HepG2 (cell line): ENCODE measurements around the gene NXPH4. TPM values are rescaled to one million over a fixed set of nuclear protein-coding genes. Genes with fewer than 3 reads are reported as not detected.

Source experiments
- E2F5 ChIP-seq: sonication (generic); formaldehyde crosslinking; conservative IDR thresholded peaks from 2 replicates; pipeline ENCODE4 v1.4.0; 2020; ENCODE audit warnings: missing genetic modification reagents
- EZH2 ChIP-seq: conservative IDR thresholded peaks from 2 replicates; pipeline ENCODE4 v1.6.1; 2012; ENCODE audit warnings: mild to moderate bottlenecking, low read depth, low read length, moderate library complexity
- FUBP1 ChIP-seq: sonication (generic); formaldehyde crosslinking; IDR thresholded peaks from 2 replicates; pipeline ENCODE4 v1.5.1; 2020; ENCODE audit warnings: missing genetic modification reagents, mild to moderate bottlenecking, borderline replicate concordance
- GLI4 ChIP-seq: sonication (generic); formaldehyde crosslinking; IDR thresholded peaks from 2 replicates; pipeline ENCODE4 v1.5.1; 2020; ENCODE audit warnings: missing genetic modification reagents, mild to moderate bottlenecking, moderate library complexity, borderline replicate concordance
- HINFP ChIP-seq: sonication (generic); formaldehyde crosslinking; IDR thresholded peaks from 2 replicates; pipeline ENCODE4 v1.4.0; 2020; ENCODE audit warnings: low read depth, mild to moderate bottlenecking, missing genetic modification reagents
- HNRNPL ChIP-seq: fragments of 200-400 bp; formaldehyde crosslinking; IDR thresholded peaks from 2 replicates; pipeline ENCODE4 v1.6.1; 2017; ENCODE audit warnings: mild to moderate bottlenecking, low read depth, low read length
- JUND ChIP-seq: sonication (generic); formaldehyde crosslinking; IDR thresholded peaks from 2 replicates; pipeline ENCODE4 v1.8.0; 2022; ENCODE audit warnings: mild to moderate bottlenecking, missing genetic modification reagents
- PRDM15 ChIP-seq: sonication (generic); formaldehyde crosslinking; IDR thresholded peaks from 2 replicates; pipeline ENCODE4 v1.4.0; 2020; ENCODE audit warnings: missing genetic modification reagents
- RFX3 ChIP-seq: IDR thresholded peaks from 2 replicates; pipeline ENCODE4 v1.6.1; 2016; ENCODE audit warnings: missing biosample characterization, missing genetic modification reagents
- SETDB1 ChIP-seq: sonication (generic); formaldehyde crosslinking; IDR thresholded peaks from 2 replicates; pipeline ENCODE4 v1.5.1; 2020; ENCODE audit warnings: missing genetic modification reagents, mild to moderate bottlenecking, borderline replicate concordance
- STAG1 ChIP-seq: sonication (generic); formaldehyde crosslinking; IDR thresholded peaks from 2 replicates; pipeline ENCODE4 v1.4.0; 2020; ENCODE audit warnings: missing genetic modification reagents
- TFDP1 ChIP-seq: IDR thresholded peaks from 2 replicates; pipeline ENCODE4 v1.6.1; 2016; ENCODE audit warnings: missing compliant biosample characterization, missing genetic modification reagents, borderline replicate concordance
- ZFP91 ChIP-seq: sonication (generic); formaldehyde crosslinking; IDR thresholded peaks from 2 replicates; pipeline ENCODE4 v1.9.0; 2022; ENCODE audit warnings: missing genetic modification reagents, mild to moderate bottlenecking, borderline replicate concordance
- ZNF496 ChIP-seq: sonication (generic); formaldehyde crosslinking; IDR thresholded peaks from 2 replicates; pipeline ENCODE4 v1.8.1; 2023; ENCODE audit warnings: mild to moderate bottlenecking, moderate library complexity, missing genetic modification reagents; ENCODE audit not compliant: insufficient replicate concordance
- ZNF547 ChIP-seq: sonication (generic); formaldehyde crosslinking; IDR thresholded peaks from 2 replicates; pipeline ENCODE4 v1.5.1; 2020; ENCODE audit warnings: mild to moderate bottlenecking, missing genetic modification reagents
- ZNF614 ChIP-seq: IDR thresholded peaks from 2 replicates; pipeline ENCODE4 v1.6.1; 2018; ENCODE audit warnings: missing biosample characterization, missing genetic modification reagents, inconsistent platforms, borderline replicate concordance
- ZNF761 ChIP-seq: sonication (generic); formaldehyde crosslinking; conservative IDR thresholded peaks from 2 replicates; pipeline ENCODE4 v1.4.0; 2020; ENCODE audit warnings: mild to moderate bottlenecking, missing genetic modification reagents
- polyA plus RNA-seq, 8 experiments: library from polyadenylated mRNA; depleted of rRNA in 3 of 8; stranded (reverse) in 7 of 8; unstranded in 1 of 8; fragments of >200 nt; fragmentation: Illumina TruSeq in 4 of 8; extraction: Trizol in 4 of 8; gene quantifications; 2 replicates each; pipeline versions ENCODE4 v1.2.1 to v1.2.3, GENCODE V29; 2011 to 2016; ENCODE audit warnings: low read depth in 4 of 8, missing spikeins in 1 of 8, mixed read lengths in 1 of 8; ENCODE audit not compliant: insufficient read depth in 1 of 8
- total RNA-seq, 5 experiments: library from RNA; depleted of rRNA; stranded (reverse); fragments of >200 nt; fragmentation: Illumina TruSeq; extraction: Trizol; gene quantifications; 2 replicates each; pipeline ENCODE4 v1.2.3, GENCODE V29; 2016; ENCODE audit warnings: low read depth in 1 of 5

NXPH4 gene
- total and polyA plus RNA-seq, 2 of the 13 experiments (the other 11 are each of a cell fraction or from before 2014, with no cell fraction given) = 0.13 TPM; not detected in 1

GRCh38 chr12:57229634-57230380, 13.2 kb downstream of the NXPH4 start, which contains the start of gene SHMT2 (continued):
- TF ChIP-seq PRDM15 (CRISPR knock-in tag) = 0 out of 2 replicates have a peak, but pooled peaks have one; percentile 39
- TF ChIP-seq RFX3 (CRISPR knock-in tag) = no peak
- TF ChIP-seq TFDP1 (CRISPR knock-in tag) = peak; percentile 63; the same call in 1 of the 2 replicates
- TF ChIP-seq HINFP (CRISPR knock-in tag) = peak; percentile 74; the same call in 1 of the 2 replicates
- no peak for TF ChIP-seq ZNF547
- no peak for TF ChIP-seq GLI4 (CRISPR knock-in tag)
- TF ChIP-seq EZH2 = no peak
- no peak; the same call in 1 of the 2 replicates for TF ChIP-seq ZNF761 (CRISPR knock-in tag)
- TF ChIP-seq STAG1 = no peak
- TF ChIP-seq FUBP1 (CRISPR knock-in tag) = no peak
- TF ChIP-seq ZNF496 (CRISPR knock-in tag) = no peak
- TF ChIP-seq SETDB1 (CRISPR knock-in tag) = no peak
- TF ChIP-seq HNRNPL = peak; percentile 36; the same call in 1 of the 2 replicates
- no peak for TF ChIP-seq ZNF614
- TF ChIP-seq JUND (CRISPR knock-in tag) = no peak
- TF ChIP-seq ZFP91 (CRISPR knock-in tag) = peak; percentile 76; the same call in 1 of the 2 replicates
- TF ChIP-seq E2F5 (CRISPR knock-in tag) = no peak
